HepG2 (cell line): Measurements from ENCODE around the gene MAPK8IP1. TPM values are rescaled to one million over a fixed set of nuclear protein-coding genes. Genes with fewer than 3 reads are reported as not detected.
A peak's percentile ranks its signal among the peaks of the same experiment; 100 is the strongest.

Experiments used
- CERS6 ChIP-seq: sonication (generic); formaldehyde crosslinking; IDR thresholded peaks from 2 replicates; pipeline ENCODE4 v1.5.0; 2020; ENCODE audit warnings: missing genetic modification reagents
- ELF3 ChIP-seq: IDR thresholded peaks from 2 replicates; pipeline ENCODE4 v1.6.1; 2016; ENCODE audit warnings: missing genetic modification reagents, missing compliant biosample characterization
- IRF2 ChIP-seq: IDR thresholded peaks from 2 replicates; pipeline ENCODE4 v1.6.1; 2018; ENCODE audit warnings: missing genetic modification reagents, missing compliant biosample characterization
- MEF2D ChIP-seq: sonication (generic); formaldehyde crosslinking; IDR thresholded peaks from 2 replicates; pipeline ENCODE4 v1.5.1; 2020; ENCODE audit warnings: mild to moderate bottlenecking, missing genetic modification reagents
- PAXIP1 ChIP-seq: sonication (generic); formaldehyde crosslinking; conservative IDR thresholded peaks from 2 replicates; pipeline ENCODE4 v1.4.0; 2020; ENCODE audit warnings: mild to moderate bottlenecking, missing genetic modification reagents, moderate library complexity
- PRDM15 ChIP-seq: sonication (generic); formaldehyde crosslinking; IDR thresholded peaks from 2 replicates; pipeline ENCODE4 v1.4.0; 2020; ENCODE audit warnings: missing genetic modification reagents
- PTBP1 ChIP-seq: fragments of 200-400 bp; formaldehyde crosslinking; IDR thresholded peaks from 2 replicates; pipeline ENCODE4 v1.6.1; 2018; ENCODE audit warnings: low read length, low read depth; ENCODE audit not compliant: poor library complexity, severe bottlenecking
- SATB2 ChIP-seq: sonication (generic); formaldehyde crosslinking; IDR thresholded peaks from 2 replicates; pipeline ENCODE4 v1.5.0; 2020; ENCODE audit warnings: missing genetic modification reagents
- SIX1 ChIP-seq: sonication (generic); formaldehyde crosslinking; IDR thresholded peaks from 2 replicates; pipeline ENCODE4 v1.4.0; 2020; ENCODE audit warnings: missing genetic modification reagents, borderline replicate concordance
- SMAD9 ChIP-seq: sonication (generic); formaldehyde crosslinking; IDR thresholded peaks from 2 replicates; pipeline ENCODE4 v1.5.1; 2020; ENCODE audit warnings: mild to moderate bottlenecking, missing genetic modification reagents
- WIZ ChIP-seq: sonication (generic); formaldehyde crosslinking; IDR thresholded peaks from 2 replicates; pipeline ENCODE4 v1.5.1; 2020; ENCODE audit warnings: mild to moderate bottlenecking, missing genetic modification reagents
- ZBTB3 ChIP-seq: sonication (generic); formaldehyde crosslinking; IDR thresholded peaks from 2 replicates; pipeline ENCODE4 v1.4.0; 2020; ENCODE audit warnings: low read depth, mild to moderate bottlenecking, moderate library complexity, missing genetic modification reagents, borderline replicate concordance
- ZMAT3 ChIP-seq: sonication (generic); formaldehyde crosslinking; conservative IDR thresholded peaks from 2 replicates; pipeline ENCODE4 v1.7.0; 2021; ENCODE audit warnings: missing genetic modification reagents
- ZNF350 ChIP-seq: sonication (generic); formaldehyde crosslinking; IDR thresholded peaks from 2 replicates; pipeline ENCODE4 v1.4.0; 2020; ENCODE audit warnings: mild to moderate bottlenecking, low read depth, missing genetic modification reagents, borderline replicate concordance
- ZNF605 ChIP-seq: sonication (generic); formaldehyde crosslinking; IDR thresholded peaks from 2 replicates; pipeline ENCODE4 v1.8.0; 2022; ENCODE audit warnings: mild to moderate bottlenecking, missing genetic modification reagents
- ZNF670 ChIP-seq: sonication (generic); formaldehyde crosslinking; IDR thresholded peaks from 2 replicates; pipeline ENCODE4 v1.8.0; 2022; ENCODE audit warnings: mild to moderate bottlenecking, missing genetic modification reagents, borderline replicate concordance
- ZNF674 ChIP-seq: sonication (generic); formaldehyde crosslinking; IDR thresholded peaks from 2 replicates; pipeline ENCODE4 v1.5.0; 2020; ENCODE audit warnings: low read depth, mild to moderate bottlenecking, missing genetic modification reagents
- ZSCAN31 ChIP-seq: sonication (generic); formaldehyde crosslinking; IDR thresholded peaks from 2 replicates; pipeline ENCODE4 v1.5.0; 2020; ENCODE audit warnings: low read depth, mild to moderate bottlenecking, missing genetic modification reagents
- polyA plus RNA-seq, 8 experiments: library from polyadenylated mRNA; depleted of rRNA in 3 of 8; stranded (reverse) in 7 of 8; unstranded in 1 of 8; fragments of >200 nt; fragmentation: Illumina TruSeq in 4 of 8; extraction: Trizol in 4 of 8; gene quantifications; 2 replicates each; pipeline versions ENCODE4 v1.2.1 to v1.2.3, GENCODE V29; 2011 to 2016; ENCODE audit warnings: low read depth in 4 of 8, missing spikeins in 1 of 8, mixed read lengths in 1 of 8; ENCODE audit not compliant: insufficient read depth in 1 of 8
- total RNA-seq, 5 experiments: library from RNA; depleted of rRNA; stranded (reverse); fragments of >200 nt; fragmentation: Illumina TruSeq; extraction: Trizol; gene quantifications; 2 replicates each; pipeline ENCODE4 v1.2.3, GENCODE V29; 2016; ENCODE audit warnings: low read depth in 1 of 5
- TF ChIP-seq, protein P1 (sequence below): sonication (generic); formaldehyde crosslinking; IDR thresholded peaks from 2 replicates; pipeline ENCODE4 v1.5.0; 2020; ENCODE audit warnings: missing genetic modification reagents, mild to moderate bottlenecking, borderline replicate concordance
- TF ChIP-seq, protein P2 (sequence below): sonication (generic); formaldehyde crosslinking; IDR thresholded peaks from 2 replicates; pipeline ENCODE4 v1.4.0; 2020; ENCODE audit warnings: mild to moderate bottlenecking, missing genetic modification reagents

MAPK8IP1 gene
- total and polyA plus RNA-seq, 2 of the 13 experiments (the other 11 are each of a cell fraction or from before 2014, with no cell fraction given): 2.2 to 4.2 TPM

DNA sequence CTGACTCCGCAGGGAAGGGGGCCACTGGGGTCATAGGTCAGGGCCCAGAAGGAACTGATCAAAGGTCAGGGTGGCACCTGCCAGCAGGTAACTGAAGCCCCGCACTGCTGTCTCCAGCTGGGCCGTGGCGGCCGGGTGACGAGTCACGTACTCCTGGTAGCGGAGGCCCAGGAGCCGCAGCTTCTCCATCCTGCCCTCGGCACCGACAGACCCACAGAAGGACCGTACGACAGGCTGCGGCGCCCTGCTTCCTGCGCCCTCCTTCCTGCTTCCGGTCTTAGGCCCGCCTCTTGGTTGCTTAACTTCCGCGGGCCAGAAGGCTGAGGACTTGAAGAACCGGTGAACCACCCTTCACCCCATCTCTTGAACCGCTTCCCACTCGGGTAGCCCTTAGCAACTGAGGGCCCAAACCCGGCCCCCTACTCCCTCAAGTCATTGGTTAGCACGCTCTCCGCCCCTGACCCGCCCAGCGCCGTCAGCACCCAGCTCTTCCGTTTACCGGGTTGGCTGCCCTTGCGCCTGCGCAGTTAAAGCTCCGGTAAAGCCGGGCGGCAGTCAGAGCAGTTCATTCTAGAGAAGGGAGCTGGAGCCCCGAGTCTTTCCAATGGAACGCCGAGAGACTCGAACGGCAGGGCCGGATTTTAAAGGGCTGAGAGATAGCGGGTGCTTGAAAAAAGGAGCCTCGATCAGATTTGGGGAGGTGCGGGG lies 32.3 kb downstream of the MAPK8IP1 start, which contains the start of gene PEX16 (continued):
- 0 out of 2 replicates have a peak, but pooled peaks have one; percentile 28 for TF ChIP-seq ZMAT3 (CRISPR knock-in tag)
- no peak for TF ChIP-seq CERS6 (CRISPR knock-in tag)
- no peak; the same call in 1 of the 2 replicates for TF ChIP-seq ZNF350 (CRISPR knock-in tag)
- 0 out of 2 replicates have a peak, but pooled peaks have one; percentile 73 for TF ChIP-seq MEF2D
- no peak for TF ChIP-seq SATB2 (CRISPR knock-in tag)
- TF ChIP-seq IRF2 (CRISPR knock-in tag): no peak
- no peak for TF ChIP-seq ZNF670 (CRISPR knock-in tag)
- TF ChIP-seq PTBP1: no peak
- TF ChIP-seq SIX1 (CRISPR knock-in tag): no peak
- TF ChIP-seq, protein P1, sequence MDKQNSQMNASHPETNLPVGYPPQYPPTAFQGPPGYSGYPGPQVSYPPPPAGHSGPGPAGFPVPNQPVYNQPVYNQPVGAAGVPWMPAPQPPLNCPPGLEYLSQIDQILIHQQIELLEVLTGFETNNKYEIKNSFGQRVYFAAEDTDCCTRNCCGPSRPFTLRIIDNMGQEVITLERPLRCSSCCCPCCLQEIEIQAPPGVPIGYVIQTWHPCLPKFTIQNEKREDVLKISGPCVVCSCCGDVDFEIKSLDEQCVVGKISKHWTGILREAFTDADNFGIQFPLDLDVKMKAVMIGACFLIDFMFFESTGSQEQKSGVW: no peak
- 0 out of 2 replicates have a peak, but pooled peaks have one; percentile 36 for TF ChIP-seq SMAD9 (CRISPR knock-in tag)
- peak; percentile 41; the same call in 1 of the 2 replicates for TF ChIP-seq ZNF605 (CRISPR knock-in tag)
- TF ChIP-seq, protein P2, sequence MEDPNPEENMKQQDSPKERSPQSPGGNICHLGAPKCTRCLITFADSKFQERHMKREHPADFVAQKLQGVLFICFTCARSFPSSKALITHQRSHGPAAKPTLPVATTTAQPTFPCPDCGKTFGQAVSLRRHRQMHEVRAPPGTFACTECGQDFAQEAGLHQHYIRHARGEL (CRISPR knock-in tag): no peak
- no peak for TF ChIP-seq WIZ (CRISPR knock-in tag)
- no peak for TF ChIP-seq PRDM15 (CRISPR knock-in tag)
- no peak for TF ChIP-seq ZBTB3
- peak; percentile 52 for TF ChIP-seq PAXIP1
- TF ChIP-seq ELF3 (CRISPR knock-in tag): peak; percentile 31; the same call in 1 of the 2 replicates
- 0 out of 2 replicates have a peak, but pooled peaks have one; percentile 55 for TF ChIP-seq ZNF674
- peak; percentile 85 for TF ChIP-seq ZSCAN31 (CRISPR knock-in tag)
